Stimulated activated CD8-positive, alpha-beta memory T cell treated with anti-CD3 and anti-CD28 coated beads, Interleukin-4, amount 100 ng/mL, for 48 hours (primary cell): ENCODE data around the gene KLHL7.
"Not testable (repeated sequence)": the region's sequence is repeated elsewhere in the genome, so short reads cannot be mapped to it uniquely, and the experiment has no call there.

Experiments
- DNase-seq: peaks from one replicate; pipeline ENCODE4 v3.0.0-alpha.2; 2020

KLHL7 gene

DNA sequence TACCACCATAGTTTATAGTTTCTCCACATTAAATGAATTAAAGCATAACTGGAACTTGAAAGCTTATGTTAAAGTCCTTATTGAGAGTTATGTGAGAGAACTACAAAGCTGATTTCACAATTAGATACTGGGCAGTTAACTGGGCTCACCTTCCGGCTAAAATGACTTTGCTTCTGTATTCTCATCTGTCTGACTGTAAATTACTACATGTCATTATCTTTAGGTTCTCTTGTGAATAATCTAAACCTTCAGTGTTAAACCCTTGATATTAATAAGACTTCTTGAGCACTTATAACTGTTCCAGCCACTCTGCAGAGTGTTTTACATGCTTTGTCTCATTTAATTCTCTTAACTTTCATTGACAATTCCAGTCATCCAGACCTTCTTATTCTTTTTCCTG, 3.9 kb downstream of the KLHL7 start:
- no peak for DNase-seq

DNA sequence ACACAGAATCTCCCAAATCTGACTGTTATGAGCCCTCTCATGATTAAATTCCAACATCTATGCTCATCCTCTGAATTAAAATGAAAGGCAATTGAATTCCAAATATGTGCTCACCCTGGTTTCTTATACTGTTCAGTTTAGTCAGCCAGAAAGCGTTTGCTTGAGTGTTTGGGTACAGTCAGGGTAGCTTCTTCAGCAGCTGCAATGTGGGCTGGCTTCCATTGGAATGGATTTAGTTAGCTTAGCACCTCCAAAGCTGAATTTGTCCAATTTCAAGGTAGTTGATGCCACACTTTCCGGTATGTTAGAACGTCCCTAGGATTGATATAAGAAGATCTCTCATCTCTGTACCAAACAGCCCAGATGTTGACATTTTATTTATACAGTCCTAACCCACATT, 9.3 kb downstream of the KLHL7 start:
- no peak for DNase-seq

GRCh38 chr7:23115991-23116390, 10.4 kb downstream of the KLHL7 start:
- no peak for DNase-seq

DNA sequence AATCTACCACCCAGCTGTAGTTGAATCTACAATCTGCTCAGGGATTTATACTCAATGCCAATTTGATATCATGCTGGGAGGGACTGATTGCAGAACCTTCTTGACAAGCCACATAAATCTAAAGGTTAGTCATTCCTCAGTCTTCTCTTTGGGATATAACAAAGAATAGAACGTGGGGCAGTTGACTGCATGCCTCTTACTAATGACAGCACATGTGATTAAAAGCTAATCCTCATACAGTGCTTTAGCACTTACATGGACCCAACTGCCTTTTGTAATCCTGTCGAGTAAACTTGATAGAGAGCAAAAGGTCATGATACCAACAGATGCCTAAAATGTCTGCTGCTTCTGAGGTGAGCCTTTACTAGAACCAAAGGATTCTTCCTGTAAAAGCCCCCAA, 12.3 kb downstream of the KLHL7 start:
- no peak for DNase-seq

GRCh38 chr7:23120106-23120505, 14.5 kb downstream of the KLHL7 start:
- no peak for DNase-seq

- DNase-seq, result no peak
These were observed 15.6 kb downstream of the KLHL7 start for GRCh38 chr7:23121165-23121564.

DNA sequence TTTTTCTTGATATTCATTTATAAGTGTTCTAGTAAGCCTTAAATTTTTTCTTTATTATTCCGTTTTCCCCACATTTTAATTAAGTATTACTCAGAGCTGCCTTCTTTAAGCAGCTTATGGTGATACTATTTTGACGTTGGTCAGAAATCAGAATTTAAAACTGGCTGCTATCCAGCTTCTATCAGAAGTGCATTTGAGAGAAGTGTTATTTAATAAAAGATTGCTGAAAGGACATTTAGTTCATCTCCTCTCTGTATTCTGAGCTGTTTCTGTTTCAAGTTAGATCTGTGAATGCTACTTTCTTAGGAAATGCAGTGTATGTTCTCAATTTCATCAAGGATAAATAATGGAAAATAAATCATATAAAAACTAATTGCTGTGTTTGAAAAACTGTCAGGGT, 17.4 kb downstream of the KLHL7 start:
- no peak for DNase-seq

GRCh38 chr7:23123465-23123864, 17.9 kb downstream of the KLHL7 start:
- DNase-seq, result no peak

GRCh38 chr7:23129036-23129435, 23.5 kb downstream of the KLHL7 start:
- no peak for DNase-seq

- not testable (repeated sequence) for DNase-seq
These were observed 26.2 kb downstream of the KLHL7 start for GRCh38 chr7:23131799-23132198.

- no peak for DNase-seq
These were observed 28.2 kb downstream of the KLHL7 start for GRCh38 chr7:23133797-23134196.

- no peak for DNase-seq
These were observed 30.2 kb downstream of the KLHL7 start for GRCh38 chr7:23135755-23136154.

GRCh38 chr7:23136216-23136615, 30.6 kb downstream of the KLHL7 start:
- DNase-seq, result no peak

GRCh38 chr7:23157679-23158078, 52.1 kb downstream of the KLHL7 start:
- no peak for DNase-seq

- no peak for DNase-seq
These were observed 53.0 kb downstream of the KLHL7 start for GRCh38 chr7:23158546-23158945.

GRCh38 chr7:23161482-23161881, 55.9 kb downstream of the KLHL7 start:
- DNase-seq, result no peak

DNA sequence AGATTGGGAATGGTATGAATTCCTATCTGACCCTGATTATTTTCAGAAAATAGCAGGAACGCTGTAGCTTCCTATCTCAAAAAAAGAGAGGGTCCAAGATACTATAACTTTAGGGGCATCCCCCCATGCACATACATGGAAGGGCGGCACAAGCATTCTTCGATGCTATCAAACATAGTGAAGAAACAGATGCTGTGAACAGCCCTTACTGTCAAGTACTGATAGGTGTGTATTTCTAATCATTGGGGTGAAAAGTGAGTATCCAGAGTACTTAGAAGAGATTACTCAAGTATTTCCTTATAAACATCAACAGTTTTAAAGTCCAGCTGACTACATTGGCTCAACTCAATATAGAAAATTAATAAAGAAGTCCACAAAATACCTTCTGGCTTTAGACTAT, 59.3 kb downstream of the KLHL7 start:
- no peak for DNase-seq

DNA sequence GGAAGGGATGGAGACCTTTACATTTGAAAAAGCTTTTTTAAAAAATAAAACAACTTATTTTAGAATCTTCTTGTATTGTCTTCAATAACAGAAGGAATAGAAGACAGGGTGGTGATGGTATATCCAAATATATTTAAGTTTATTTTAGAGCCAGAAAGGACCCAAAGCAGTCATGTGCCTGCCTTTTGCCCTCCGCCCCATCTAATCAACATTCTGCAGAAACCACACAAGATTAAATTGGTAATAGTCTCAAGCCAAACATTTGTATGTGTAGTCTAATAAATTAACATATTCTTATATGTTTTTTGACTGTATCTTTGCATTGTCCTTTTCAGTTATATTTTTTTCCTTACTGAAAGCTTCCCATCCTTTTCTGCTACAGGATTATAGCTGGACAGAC, 59.7 kb downstream of the KLHL7 start:
- no peak for DNase-seq

DNA sequence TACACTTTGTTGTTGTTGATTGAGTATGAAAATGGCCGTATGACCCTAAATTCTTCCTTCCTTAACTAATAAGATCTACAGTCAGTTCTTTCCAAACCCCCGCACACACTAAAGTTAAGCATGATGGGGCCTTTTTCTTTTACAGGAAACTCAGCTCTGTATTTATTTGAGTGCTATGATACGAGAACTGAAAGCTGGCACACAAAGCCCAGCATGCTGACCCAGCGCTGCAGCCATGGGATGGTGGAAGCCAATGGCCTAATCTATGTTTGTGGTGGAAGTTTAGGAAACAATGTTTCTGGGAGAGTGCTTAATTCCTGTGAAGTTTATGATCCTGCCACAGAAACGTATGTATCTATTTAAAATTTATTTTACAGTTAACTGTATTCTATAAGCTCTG, 62.1 kb downstream of the KLHL7 start:
- no peak for DNase-seq

DNA sequence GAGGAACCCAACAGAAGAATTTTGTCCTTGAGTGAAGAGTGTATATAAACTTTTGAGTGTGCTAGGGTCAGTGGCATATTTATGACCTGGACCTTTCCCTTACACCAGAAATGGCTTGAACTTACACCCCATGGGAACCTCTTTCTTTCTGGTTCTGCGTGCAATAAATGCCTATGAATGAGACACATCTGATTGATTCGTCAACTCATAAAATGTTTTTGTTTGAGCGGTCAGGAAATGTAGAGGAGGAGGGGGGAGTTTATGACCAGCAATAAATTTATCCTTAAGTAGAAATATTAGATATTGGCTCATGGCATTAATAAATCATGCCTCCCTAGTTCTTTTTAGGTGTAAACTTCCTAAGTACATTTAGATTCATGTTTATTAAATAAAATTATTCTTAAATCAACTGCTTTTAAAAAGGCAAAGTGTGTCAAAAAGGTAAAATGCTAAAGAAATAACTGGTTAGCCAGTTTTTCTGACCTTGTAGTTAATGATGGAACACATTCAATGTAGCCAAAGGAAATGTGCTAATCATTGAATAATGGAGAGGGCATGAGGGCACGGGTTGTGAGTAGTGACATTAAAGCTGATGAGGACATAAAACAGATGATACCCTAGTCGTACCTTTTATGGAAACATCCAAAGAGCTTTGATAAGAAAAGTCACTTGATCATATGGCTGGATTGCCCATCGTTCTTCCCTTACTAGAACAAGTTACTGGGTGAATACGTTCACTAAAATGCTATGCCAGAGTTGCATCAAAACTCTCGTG, 62.7 kb downstream of the KLHL7 start:
- DNase-seq, result no peak

DNA sequence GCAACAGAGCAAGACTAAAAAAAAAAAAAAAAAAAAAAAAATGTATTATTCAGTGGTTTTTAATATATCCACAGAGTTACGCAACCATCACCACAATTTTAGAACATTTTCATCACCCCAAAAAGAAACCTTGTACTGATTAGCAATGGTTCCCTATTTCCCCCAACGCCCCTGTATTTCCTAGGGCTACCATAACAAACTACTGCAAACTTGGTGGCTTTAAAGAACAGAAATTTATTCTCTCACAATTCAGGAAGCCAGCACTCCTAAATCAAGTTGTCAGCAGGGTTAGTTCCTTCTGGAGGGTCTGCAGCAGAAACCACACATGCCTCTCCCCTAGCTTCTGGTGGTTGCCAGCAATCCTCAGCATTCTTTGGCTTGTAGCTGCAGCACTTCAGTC, 70.4 kb downstream of the KLHL7 start:
- DNase-seq, result no peak

GRCh38 chr7:23181684-23182553, 76.3 kb downstream of the KLHL7 start, which contains the start of gene NUP42:
TSS of gene NUP42 (plus strand) at chr7:23182048. CDS start at chr7:23182086, 38 bp downstream.
- DNase-seq, result peak; percentile 98

DNA sequence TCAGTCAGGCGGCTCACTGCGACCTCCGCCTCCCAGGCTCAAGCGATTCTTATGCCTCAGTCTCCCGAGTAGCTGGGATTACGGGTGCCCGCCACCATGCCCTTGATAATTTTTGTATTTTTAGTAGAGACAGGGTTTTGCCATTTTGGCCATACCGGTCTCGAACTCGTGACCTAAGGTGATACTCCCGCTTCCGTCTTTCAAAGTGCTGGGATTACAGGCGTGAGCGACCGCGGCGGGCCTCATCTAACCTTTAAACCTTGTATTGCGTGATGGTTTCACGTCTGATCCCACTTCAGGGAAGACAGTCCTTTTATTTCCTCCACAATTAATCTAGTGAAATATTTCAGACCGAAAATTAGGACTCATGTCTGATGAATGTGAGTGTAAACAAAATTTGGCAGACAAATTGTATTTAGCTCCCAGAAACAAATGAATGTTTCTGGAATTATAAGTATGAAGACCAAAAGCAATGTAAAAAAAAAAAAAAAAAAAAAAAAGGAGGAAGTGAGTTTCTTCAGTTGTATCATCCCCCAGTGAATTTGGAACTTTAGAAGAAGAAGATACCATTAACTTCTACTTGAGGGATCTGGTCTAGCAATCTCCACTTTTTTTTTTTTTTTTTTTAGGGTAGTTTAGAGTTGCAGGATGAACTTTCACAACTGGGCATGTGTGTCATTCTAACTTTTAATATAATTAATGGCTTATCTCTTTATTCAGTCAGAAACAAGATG, 77.9 kb downstream of the KLHL7 start:
- no peak for DNase-seq
